Fibroblast of mammary gland (primary cell): ENCODE data around the gene AGAP1.

Experiments
- DNase-seq: peaks from one replicate; pipeline ENCODE4 v3.0.0-alpha.2; 2010; ENCODE audit warnings: low read depth
- H3K4me3 ChIP-seq: 2 replicates; pipeline ENCODE4 v1.5.1; 2011; ENCODE audit warnings: low read depth, mild to moderate bottlenecking, low read length, moderate library complexity; ENCODE audit not compliant: control insufficient read depth
- TF ChIP-seq, protein P1 (sequence below): conservative IDR thresholded peaks from 2 replicates; pipeline ENCODE4 v1.5.1; 2011; ENCODE audit warnings: low read depth, low read length, inconsistent platforms; ENCODE audit not compliant: control insufficient read depth, insufficient read depth

The AGAP1 gene

DNA sequence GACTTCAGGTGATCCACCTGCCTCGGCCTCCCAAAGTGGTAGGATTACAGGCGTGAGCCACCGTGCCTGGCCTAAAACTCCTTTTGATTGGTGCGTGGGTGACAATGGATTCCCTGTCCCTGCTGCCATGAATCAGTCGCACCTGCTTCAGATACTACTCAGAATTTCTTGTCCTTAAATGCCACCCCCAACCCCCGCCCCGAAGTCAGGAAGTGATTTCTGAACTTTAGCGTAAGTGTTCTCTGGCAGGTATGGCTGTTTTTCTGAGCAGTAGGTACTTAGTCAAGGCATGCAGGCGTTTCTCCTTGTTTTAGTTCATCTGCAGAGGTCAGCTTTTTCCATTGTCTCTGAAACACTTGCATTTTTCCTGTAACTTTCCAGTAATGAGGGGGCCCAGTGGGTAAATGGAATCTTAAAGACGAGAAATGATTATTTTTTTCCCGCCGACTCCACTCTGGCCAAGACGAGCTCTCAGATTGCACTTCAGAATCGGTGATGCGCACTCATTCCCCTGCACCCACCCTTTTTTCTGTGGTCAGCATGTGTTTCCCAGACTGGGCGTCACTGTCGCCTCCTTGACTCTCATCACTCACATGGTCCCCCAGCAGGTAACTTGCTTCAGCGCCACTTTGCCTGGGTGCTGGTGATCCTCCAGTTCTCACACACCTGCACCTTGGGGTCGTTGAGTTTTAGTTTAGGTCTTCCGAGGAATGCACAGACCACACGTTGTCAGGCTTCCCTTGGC is 494.6 kb downstream of the AGAP1 start:
- DNase-seq = no peak

DNA sequence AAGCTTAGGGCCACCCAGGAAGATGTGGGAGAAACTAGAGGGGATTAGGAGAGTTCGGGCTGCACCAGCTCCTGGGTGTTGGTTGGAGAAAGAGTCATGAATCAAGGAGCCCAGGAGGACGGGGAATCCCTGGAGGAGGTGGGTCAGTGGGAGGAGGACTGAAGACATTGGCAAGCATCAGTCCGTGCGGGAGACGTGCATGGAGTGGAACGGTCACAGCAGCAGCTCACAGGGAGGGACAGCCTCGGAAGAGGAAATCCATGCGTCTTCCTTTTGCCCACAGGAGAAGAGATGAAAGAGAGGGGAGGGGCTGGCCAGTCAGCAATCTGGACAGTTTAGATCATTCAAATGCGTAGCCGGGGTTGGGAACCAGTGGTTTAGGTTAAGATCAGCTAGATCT is 495.7 kb downstream of the AGAP1 start:
- DNase-seq = no peak
- no peak overlapping the region for H3K4me3 ChIP-seq
- TF ChIP-seq, protein P1, sequence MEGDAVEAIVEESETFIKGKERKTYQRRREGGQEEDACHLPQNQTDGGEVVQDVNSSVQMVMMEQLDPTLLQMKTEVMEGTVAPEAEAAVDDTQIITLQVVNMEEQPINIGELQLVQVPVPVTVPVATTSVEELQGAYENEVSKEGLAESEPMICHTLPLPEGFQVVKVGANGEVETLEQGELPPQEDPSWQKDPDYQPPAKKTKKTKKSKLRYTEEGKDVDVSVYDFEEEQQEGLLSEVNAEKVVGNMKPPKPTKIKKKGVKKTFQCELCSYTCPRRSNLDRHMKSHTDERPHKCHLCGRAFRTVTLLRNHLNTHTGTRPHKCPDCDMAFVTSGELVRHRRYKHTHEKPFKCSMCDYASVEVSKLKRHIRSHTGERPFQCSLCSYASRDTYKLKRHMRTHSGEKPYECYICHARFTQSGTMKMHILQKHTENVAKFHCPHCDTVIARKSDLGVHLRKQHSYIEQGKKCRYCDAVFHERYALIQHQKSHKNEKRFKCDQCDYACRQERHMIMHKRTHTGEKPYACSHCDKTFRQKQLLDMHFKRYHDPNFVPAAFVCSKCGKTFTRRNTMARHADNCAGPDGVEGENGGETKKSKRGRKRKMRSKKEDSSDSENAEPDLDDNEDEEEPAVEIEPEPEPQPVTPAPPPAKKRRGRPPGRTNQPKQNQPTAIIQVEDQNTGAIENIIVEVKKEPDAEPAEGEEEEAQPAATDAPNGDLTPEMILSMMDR = no peak

More for the DNA sequence above, 494.6 kb downstream of the AGAP1 start:
- H3K4me3 ChIP-seq = no peak overlapping the region
- TF ChIP-seq, protein P1 = no peak

DNA sequence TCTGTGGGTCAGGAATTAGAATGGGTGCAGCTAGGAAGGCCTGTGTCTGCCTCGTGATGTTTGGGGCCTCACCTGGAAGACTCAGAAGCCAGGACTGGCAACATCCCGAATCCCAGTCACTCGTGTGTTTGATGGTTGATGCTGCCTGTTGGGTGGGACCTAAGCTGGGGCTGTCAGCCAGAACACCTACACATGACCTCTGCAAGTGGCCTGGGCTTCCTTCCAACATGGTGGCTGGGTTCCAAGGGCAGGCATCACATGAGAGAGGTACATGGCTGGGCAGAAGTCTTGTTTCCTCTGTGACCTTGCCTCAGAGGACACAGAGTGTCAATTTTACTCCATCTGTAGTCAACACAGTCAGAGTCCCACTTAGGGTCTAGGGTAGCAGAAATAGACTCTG is 496.5 kb downstream of the AGAP1 start:
- no peak overlapping the region for H3K4me3 ChIP-seq
- TF ChIP-seq, protein P1 = no peak
- peak; percentile 5 for DNase-seq

DNA sequence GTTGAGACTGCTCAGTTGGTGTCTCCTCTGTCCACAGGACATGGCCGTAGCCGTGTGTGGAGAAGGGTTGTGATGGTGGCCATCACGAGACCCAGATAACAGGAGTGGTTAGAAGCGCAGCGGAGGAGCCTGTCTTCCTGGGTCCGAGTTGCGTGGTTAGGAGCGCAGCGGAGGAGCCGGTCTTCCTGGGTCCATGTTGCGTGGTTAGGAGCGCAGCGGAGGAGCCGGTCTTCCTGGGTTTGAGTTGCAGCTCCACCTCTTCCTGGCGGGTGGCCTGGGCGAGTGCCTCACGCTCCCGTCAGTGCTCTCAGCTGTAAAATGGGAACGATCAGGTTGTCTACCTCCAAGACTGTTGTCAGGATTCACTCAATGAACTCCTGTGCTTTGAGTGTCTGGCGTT is 498.2 kb downstream of the AGAP1 start:
- TF ChIP-seq, protein P1 = no peak
- DNase-seq = no peak
- H3K4me3 ChIP-seq = no peak overlapping the region

DNA sequence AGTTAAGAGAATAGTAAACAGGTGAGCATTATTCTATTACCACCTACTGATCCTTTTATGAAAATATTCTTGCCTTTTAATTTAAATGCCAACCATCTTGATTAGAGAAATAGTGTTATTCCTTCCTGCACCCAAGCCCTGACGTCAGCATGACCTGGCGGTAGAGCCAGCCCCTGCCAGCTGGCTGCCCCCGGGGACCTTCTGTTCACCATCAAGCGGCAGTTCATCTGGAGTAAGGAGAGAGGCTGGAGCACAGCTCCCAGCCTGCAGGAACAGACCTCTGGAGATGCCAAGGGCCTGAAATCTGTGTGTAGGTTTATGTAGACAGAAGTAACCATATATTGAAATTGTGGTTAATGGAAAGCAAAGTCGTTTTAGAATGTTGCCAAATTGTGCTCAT is 502.6 kb downstream of the AGAP1 start:
- H3K4me3 ChIP-seq = no peak overlapping the region
- TF ChIP-seq, protein P1 = no peak
- no peak for DNase-seq

DNA sequence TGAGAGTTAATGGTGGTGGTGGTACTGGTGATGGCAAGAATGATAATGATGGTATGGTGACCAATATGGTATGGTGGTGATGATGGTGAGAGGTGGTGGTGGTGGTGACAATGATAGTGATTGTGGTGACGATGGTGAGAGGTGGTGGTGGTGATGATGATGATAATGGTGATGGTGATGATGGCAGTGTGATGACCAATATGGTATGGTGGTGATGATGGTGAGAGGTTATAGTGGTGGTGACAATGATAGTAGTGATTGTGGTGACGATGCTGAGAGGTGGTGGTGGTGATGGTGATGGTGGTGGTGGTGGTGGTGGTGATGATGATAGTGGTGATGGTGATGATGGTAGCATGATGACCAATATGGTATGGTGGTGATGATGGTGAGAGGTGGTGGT is 505.2 kb downstream of the AGAP1 start:
- TF ChIP-seq, protein P1 = no peak
- DNase-seq = no peak
- H3K4me3 ChIP-seq = no peak overlapping the region
